ENCODE results near the gene CHST14.

GRCh38 chr15:40511093-40511471, 40.3 kb downstream of the CHST14 start:
- TF ChIP-seq CTCF (IDR thresholded peaks at IDR 0.05) (no peak), POLR2A (IDR thresholded peaks at IDR 0.05) (no peak)
